ENCODE data around the gene SLC17A2. TPM values are rescaled to one million over a fixed set of nuclear protein-coding genes. Genes with fewer than 3 reads are reported as not detected.

SLC17A2 gene
- total RNA-seq, 1 experiment from 2014 or later: not detected

DNA sequence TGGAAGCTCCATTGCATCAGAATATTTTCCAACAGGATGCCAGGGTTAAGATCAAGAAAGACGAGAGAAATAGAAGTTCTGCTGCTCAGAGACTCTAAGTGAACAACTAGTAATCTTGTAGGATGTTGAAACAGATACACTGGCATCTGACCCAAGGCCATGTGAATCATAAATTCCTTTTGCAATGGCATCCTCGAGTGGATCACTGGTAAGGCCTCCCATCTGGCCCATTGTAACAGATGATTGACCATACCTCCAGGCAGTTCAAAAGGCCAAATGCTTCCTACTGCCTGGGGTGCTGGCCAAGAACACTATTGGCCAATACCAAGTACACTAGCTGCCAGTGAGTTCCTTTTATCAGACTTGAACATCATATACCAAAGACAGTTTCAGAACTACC, 46.5 kb downstream of the SLC17A2 start:
- DNase-seq: peak; percentile 50 to 81
- no TSS peak for BruUV-seq (replicated peaks)
- Histone ChIP-seq H3K36me3 (ENCODE audit: low read depth) (no peaks in the 10 kb centered on the region), H3K4me2 (no peak overlapping the region; the same call in 1 of the 2 replicates), H3K79me2 (ENCODE audit: low read depth) (no peaks in the 10 kb centered on the region), H2AFZ (peak overlapping the region; percentile 55; the same call in 1 of the 2 replicates), H3F3A (ENCODE audit: insufficient read depth, low read depth) (peaks cover 8% of the 10 kb centered on the region; the same call in 1 of the 2 replicates), H4K20me1 (ENCODE audit: insufficient read depth) (no peaks in the 10 kb centered on the region), H3K4me1 (replicated peaks; ENCODE audit: insufficient read depth) (peaks cover 12% of the 10 kb centered on the region), H3K9me2 (ENCODE audit: insufficient read depth) (no peaks in the 10 kb centered on the region), H3K27ac (peak overlapping the region; percentile 69), H3K4me3 (no peak overlapping the region), H3K9me3 (ENCODE audit: insufficient read depth, low read depth) (0 out of 2 replicates have a peak, but pooled peaks cover 2% of the 10 kb centered on the region), H3K27me3 (ENCODE audit: insufficient read depth, low read depth) (no peaks in the 10 kb centered on the region)
- ChIA-PET POLR2A (ENCODE audit: unreplicated experiment) (no interaction called here), CTCF (no interaction called here)
- TF ChIP-seq, protein P1, sequence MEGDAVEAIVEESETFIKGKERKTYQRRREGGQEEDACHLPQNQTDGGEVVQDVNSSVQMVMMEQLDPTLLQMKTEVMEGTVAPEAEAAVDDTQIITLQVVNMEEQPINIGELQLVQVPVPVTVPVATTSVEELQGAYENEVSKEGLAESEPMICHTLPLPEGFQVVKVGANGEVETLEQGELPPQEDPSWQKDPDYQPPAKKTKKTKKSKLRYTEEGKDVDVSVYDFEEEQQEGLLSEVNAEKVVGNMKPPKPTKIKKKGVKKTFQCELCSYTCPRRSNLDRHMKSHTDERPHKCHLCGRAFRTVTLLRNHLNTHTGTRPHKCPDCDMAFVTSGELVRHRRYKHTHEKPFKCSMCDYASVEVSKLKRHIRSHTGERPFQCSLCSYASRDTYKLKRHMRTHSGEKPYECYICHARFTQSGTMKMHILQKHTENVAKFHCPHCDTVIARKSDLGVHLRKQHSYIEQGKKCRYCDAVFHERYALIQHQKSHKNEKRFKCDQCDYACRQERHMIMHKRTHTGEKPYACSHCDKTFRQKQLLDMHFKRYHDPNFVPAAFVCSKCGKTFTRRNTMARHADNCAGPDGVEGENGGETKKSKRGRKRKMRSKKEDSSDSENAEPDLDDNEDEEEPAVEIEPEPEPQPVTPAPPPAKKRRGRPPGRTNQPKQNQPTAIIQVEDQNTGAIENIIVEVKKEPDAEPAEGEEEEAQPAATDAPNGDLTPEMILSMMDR (conservative IDR thresholded peaks at IDR 0.05): no peak
- TF ChIP-seq EZH2 (IDR thresholded peaks at IDR 0.05; ENCODE audit: low read depth): no peak
- intact Hi-C loops (cut with micrococcal nuclease; ENCODE audit: unreplicated experiment): loop anchor here (2.0 to 5.0 kb wide), 2 partner anchors 112 to 163 kb away; no protein-coding TSS in a partner anchor

GRCh38 chr6:25883536-25883935, 47.0 kb downstream of the SLC17A2 start:
- Histone ChIP-seq H3K4me3 (no peak overlapping the region), H3K4me1 (replicated peaks; ENCODE audit: insufficient read depth) (peaks cover 12% of the 10 kb centered on the region), H3K4me2 (no peak overlapping the region; the same call in 1 of the 2 replicates), H3K9me2 (ENCODE audit: insufficient read depth) (no peaks in the 10 kb centered on the region), H3K36me3 (ENCODE audit: low read depth) (no peaks in the 10 kb centered on the region), H3K9me3 (ENCODE audit: insufficient read depth, low read depth) (0 out of 2 replicates have a peak, but pooled peaks cover 2% of the 10 kb centered on the region), H3K27me3 (ENCODE audit: insufficient read depth, low read depth) (no peaks in the 10 kb centered on the region), H2AFZ (peak overlapping the region; percentile 55; the same call in 1 of the 2 replicates), H3F3A (ENCODE audit: insufficient read depth, low read depth) (peaks cover 8% of the 10 kb centered on the region; the same call in 1 of the 2 replicates), H3K27ac (peak overlapping the region; percentile 69), H4K20me1 (ENCODE audit: insufficient read depth) (no peaks in the 10 kb centered on the region), H3K79me2 (ENCODE audit: low read depth) (no peaks in the 10 kb centered on the region)
- intact Hi-C loops (cut with micrococcal nuclease; ENCODE audit: unreplicated experiment): loop anchor here (2.0 to 5.0 kb wide), 2 partner anchors 111 to 163 kb away; no protein-coding TSS in a partner anchor
- DNase-seq: no peak
- POLR2A ChIA-PET (ENCODE audit: unreplicated experiment): no interaction called here
- BruUV-seq (replicated peaks): no TSS peak
- TF ChIP-seq EZH2 (IDR thresholded peaks at IDR 0.05; ENCODE audit: low read depth): no peak
- TF ChIP-seq, protein P1 (conservative IDR thresholded peaks at IDR 0.05): no peak
- CTCF ChIA-PET: no interaction called here

DNA sequence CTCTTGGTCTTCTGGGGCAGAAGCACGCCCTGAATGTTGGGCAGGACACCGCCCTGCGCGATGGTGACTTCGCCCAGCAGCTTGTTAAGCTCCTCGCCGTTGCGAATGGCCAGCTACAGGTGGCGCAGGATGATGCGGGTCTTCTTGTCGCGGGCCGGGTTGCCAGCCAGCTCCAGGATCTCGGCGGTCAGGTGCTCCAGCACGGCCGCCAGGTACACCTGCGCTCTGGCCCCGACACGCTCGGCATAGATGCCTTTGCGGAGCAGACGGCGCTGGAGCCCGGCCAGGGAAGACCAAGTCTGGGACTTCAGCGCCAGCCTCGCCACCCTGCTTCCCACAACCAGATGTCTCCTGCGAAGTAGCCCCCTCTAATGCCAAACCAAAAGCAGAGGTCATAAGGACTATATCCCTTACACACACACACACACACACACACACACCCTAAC, 48.4 kb downstream of the SLC17A2 start:
- no peak for TF ChIP-seq EZH2 (IDR thresholded peaks at IDR 0.05; ENCODE audit: low read depth)
- TF ChIP-seq, protein P1 (conservative IDR thresholded peaks at IDR 0.05): no peak
- no peaks in the 10 kb centered on the region for H4K20me1 ChIP-seq (ENCODE audit: insufficient read depth)

More for the DNA sequence above, 48.4 kb downstream of the SLC17A2 start:
- Histone ChIP-seq H3K9me2 (ENCODE audit: insufficient read depth) (no peaks in the 10 kb centered on the region), H3K4me3 (no peak overlapping the region), H3K9me3 (ENCODE audit: insufficient read depth, low read depth) (0 out of 2 replicates have a peak, but pooled peaks cover 2% of the 10 kb centered on the region), H3K27me3 (ENCODE audit: insufficient read depth, low read depth) (no peaks in the 10 kb centered on the region), H3K4me2 (no peak overlapping the region), H3F3A (ENCODE audit: insufficient read depth, low read depth) (peaks cover 8% of the 10 kb centered on the region; the same call in 1 of the 2 replicates), H3K4me1 (replicated peaks; ENCODE audit: insufficient read depth) (peaks cover 12% of the 10 kb centered on the region), H2AFZ (no peak overlapping the region), H3K27ac (no peak overlapping the region), H3K79me2 (ENCODE audit: low read depth) (no peaks in the 10 kb centered on the region), H3K36me3 (ENCODE audit: low read depth) (no peaks in the 10 kb centered on the region)
- CTCF ChIA-PET: interaction anchor here (1.0 kb wide), 1 partner anchor 8 kb away, joined by 4 read pairs; no protein-coding TSS in a partner anchor
- intact Hi-C loops (cut with micrococcal nuclease; ENCODE audit: unreplicated experiment): loop anchor here (2.0 to 5.0 kb wide), 2 partner anchors 110 to 161 kb away; no protein-coding TSS in a partner anchor
- DNase-seq: peak in 1 of 2 experiments; percentile 64
- BruUV-seq (replicated peaks): no TSS peak
- POLR2A ChIA-PET (ENCODE audit: unreplicated experiment): no interaction called here

Measured in PC-9 (cell line).